HEK293T (cell line): ENCODE measurements around the gene OSMR.

ENCODE experiments used
- ARNT ChIP-seq: fragments of 450-650 bp; IDR thresholded peaks from 2 replicates; pipeline ENCODE4 v1.6.1; 2017; ENCODE audit warnings: mild to moderate bottlenecking
- BHLHE40 ChIP-seq: fragments of 450-650 bp; IDR thresholded peaks from 2 replicates; pipeline ENCODE4 v1.6.1; 2016; ENCODE audit warnings: mild to moderate bottlenecking, moderate library complexity, borderline replicate concordance
- ELF4 ChIP-seq: fragments of 450-650 bp; IDR thresholded peaks from 2 replicates; pipeline ENCODE4 v1.6.1; 2017; ENCODE audit warnings: antibody characterized with exemption
- FOXA1 ChIP-seq: fragments of 450-650 bp; IDR thresholded peaks from 2 replicates; pipeline ENCODE4 v1.6.1; 2016; ENCODE audit warnings: mild to moderate bottlenecking
- FOXK2 ChIP-seq: fragments of 450-650 bp; IDR thresholded peaks from 2 replicates; pipeline ENCODE4 v1.6.1; 2016; ENCODE audit warnings: mild to moderate bottlenecking
- FOXM1 ChIP-seq: fragments of 450-650 bp; IDR thresholded peaks from 2 replicates; pipeline ENCODE4 v1.6.1; 2017; ENCODE audit warnings: mild to moderate bottlenecking, borderline replicate concordance
- L3MBTL2 ChIP-seq: fragments of 450-650 bp; conservative IDR thresholded peaks from 2 replicates; pipeline ENCODE4 v1.6.1; 2016; ENCODE audit warnings: mild to moderate bottlenecking
- SP1 ChIP-seq: fragments of 450-650 bp; IDR thresholded peaks from 2 replicates; pipeline ENCODE4 v1.6.1; 2017
- SUZ12 ChIP-seq: fragments of 450-650 bp; IDR thresholded peaks from 2 replicates; pipeline ENCODE4 v1.6.1; 2016; ENCODE audit warnings: mild to moderate bottlenecking
- TARDBP ChIP-seq: fragments of 450-650 bp; IDR thresholded peaks from 2 replicates; pipeline ENCODE4 v1.6.1; 2016
- ZNF384 ChIP-seq: fragments of 450-650 bp; IDR thresholded peaks from 2 replicates; pipeline ENCODE4 v1.6.1; 2016
- TF ChIP-seq, protein P1 (sequence below): fragments of 450-650 bp; IDR thresholded peaks from 2 replicates; pipeline ENCODE4 v1.6.1; 2016

- TF ChIP-seq TARDBP: no peak
- no peak for TF ChIP-seq SP1
- TF ChIP-seq ZNF384: no peak
- TF ChIP-seq ARNT: no peak
- no peak for TF ChIP-seq BHLHE40
- no peak for TF ChIP-seq FOXA1
- no peak for TF ChIP-seq SUZ12
- no peak for TF ChIP-seq FOXM1
- TF ChIP-seq L3MBTL2: no peak
- TF ChIP-seq ELF4: no peak
- TF ChIP-seq, protein P1, sequence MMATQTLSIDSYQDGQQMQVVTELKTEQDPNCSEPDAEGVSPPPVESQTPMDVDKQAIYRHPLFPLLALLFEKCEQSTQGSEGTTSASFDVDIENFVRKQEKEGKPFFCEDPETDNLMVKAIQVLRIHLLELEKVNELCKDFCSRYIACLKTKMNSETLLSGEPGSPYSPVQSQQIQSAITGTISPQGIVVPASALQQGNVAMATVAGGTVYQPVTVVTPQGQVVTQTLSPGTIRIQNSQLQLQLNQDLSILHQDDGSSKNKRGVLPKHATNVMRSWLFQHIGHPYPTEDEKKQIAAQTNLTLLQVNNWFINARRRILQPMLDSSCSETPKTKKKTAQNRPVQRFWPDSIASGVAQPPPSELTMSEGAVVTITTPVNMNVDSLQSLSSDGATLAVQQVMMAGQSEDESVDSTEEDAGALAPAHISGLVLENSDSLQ: no peak
- TF ChIP-seq FOXK2: no peak
These were observed 43.7 kb upstream of the OSMR start for GRCh38 chr5:38802125-38802524.
